ENCODE data around the gene DNAJA3. TPM values are rescaled to one million over a fixed set of nuclear protein-coding genes. Genes with fewer than 3 reads are reported as not detected.

Gene DNAJA3
- total RNA-seq, 1 experiment from 2014 or later: 93.3 TPM

DNA sequence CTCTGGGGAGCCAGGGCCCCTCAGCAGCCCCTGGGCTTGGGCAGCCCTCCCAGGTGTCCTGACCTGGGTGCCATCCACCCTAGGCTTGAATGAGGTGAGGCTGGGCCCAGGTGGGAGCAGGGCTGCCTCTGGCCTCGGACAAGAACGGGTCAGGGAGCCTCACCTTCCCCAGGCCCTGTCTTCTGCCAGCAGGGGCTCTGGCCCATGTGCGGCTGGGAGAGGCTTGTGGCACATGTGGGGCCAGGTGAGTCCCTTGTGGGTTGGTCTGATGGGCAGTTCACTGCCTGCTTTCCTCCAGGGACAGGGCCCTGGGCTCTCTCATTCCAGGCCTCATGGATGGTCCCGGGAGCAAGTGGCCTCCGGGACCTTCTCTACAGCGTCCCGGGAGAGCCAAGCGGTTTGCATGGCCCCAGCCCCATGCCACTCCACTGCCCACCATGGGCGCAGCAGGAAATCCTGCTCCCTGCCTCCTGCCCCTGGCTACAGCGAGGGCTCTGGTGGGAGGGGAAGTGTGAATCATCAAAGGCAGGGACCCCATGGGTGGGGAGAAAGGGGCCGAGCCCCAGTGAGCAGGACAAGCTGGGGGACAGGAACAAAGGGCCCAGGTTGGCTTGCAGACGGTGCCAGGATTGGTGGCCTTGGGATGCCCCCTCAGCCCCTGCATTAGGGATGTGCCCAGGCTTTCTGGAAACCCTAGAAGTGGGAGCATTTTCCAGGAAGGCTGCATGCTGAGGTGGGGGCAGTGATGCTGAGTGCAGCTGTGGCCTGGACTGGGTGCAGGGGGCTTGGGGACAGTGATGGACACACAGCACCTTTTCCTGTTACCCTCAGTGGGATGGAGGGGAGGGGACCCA is 41.9 kb upstream of the DNAJA3 start (continued):
- TF ChIP-seq TCF7L2 (IDR thresholded peaks at IDR 0.05; ENCODE audit: borderline replicate concordance, extremely low read depth, insufficient read depth, insufficient read length) (no peak), ZBTB33 (IDR thresholded peaks at IDR 0.05; ENCODE audit: extremely low read depth, insufficient replicate concordance, low read length) (no peak), ZNF274 (IDR thresholded peaks at IDR 0.05; ENCODE audit: low read depth, low read length) (no peak), POLR2A (IDR thresholded peaks at IDR 0.05; ENCODE audit: borderline replicate concordance, extremely low read depth, insufficient read depth, insufficient read length) (no peak)

DNA sequence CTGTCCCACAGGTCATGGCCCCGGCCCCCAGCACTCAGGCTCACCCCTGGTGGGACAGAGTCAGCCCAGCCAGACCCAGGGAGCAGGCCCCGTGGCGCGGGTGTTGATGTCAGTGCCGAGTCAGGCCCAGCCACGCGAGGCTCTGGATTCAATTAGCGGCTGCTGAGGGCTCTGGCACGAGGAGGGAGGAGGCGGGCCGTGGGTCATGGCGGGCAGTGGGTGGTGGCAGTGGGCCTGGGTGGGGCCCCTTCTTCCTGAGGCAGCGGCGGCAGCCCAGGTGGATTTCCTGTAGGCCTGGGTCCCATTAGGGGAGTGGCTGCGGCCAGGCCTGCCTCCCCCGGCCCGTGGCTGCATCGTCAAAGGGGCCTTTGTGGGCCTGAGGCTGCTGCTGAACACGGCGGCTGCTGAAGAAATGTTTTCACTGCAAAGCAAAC is 41.1 kb upstream of the DNAJA3 start:
- Histone ChIP-seq H2AFZ (ENCODE audit: low read depth, low read length, poor library complexity, severe bottlenecking) (no peak overlapping the region), H3K4me1 (ENCODE audit: control insufficient read depth in 1 of 2, insufficient read depth in 2 of 2, low read length in 2 of 2) (peaks cover 0 to 3% of the 10 kb centered on the region in 2 experiments; a peak in 1 of 4 replicates), H3K36me3 (ENCODE audit: control insufficient read depth in 1 of 2, insufficient read depth in 2 of 2, low read length in 2 of 2) (no peaks in the 10 kb centered on the region), H3K27me3 (ENCODE audit: insufficient read depth, low read length) (no peaks in the 10 kb centered on the region), H3K9me3 (ENCODE audit: control insufficient read depth in 1 of 2, insufficient read depth in 1 of 2, low read depth in 1 of 2, low read length in 2 of 2) (no peaks in the 10 kb centered on the region), H3K4me3 (replicated peaks in 1 of 2; ENCODE audit: low read depth in 1 of 2, low read length in 2 of 2) (no peak overlapping the region), H3K9me2 (ENCODE audit: insufficient read depth) (no peaks in the 10 kb centered on the region), H3K9ac (ENCODE audit: low read length) (no peak overlapping the region), H3K4me2 (ENCODE audit: low read length) (no peak overlapping the region), H4K20me1 (ENCODE audit: insufficient read depth) (no peaks in the 10 kb centered on the region), H3K27ac (ENCODE audit: low read depth, low read length) (no peak overlapping the region), H3K79me2 (ENCODE audit: insufficient read depth, low read length) (no peaks in the 10 kb centered on the region)
- ATAC-seq: no peak
- CTCF ChIA-PET: no interaction called here
- no peak for DNase-seq (ENCODE audit: low read depth, low spot score)
- POLR2A ChIA-PET: no interaction called here
- BruUV-seq (replicated peaks): no TSS peak
- TF ChIP-seq ATF3 (IDR thresholded peaks at IDR 0.05) (no peak), FOSL1 (IDR thresholded peaks at IDR 0.05; ENCODE audit: low read depth) (no peak), EGR1 (IDR thresholded peaks at IDR 0.05; ENCODE audit: low read depth) (no peak), CEBPB (IDR thresholded peaks at IDR 0.05; ENCODE audit: low read depth) (no peak), ZNF274 (IDR thresholded peaks at IDR 0.05; ENCODE audit: low read depth, low read length) (no peak), ZFX (IDR thresholded peaks at IDR 0.05) (no peak), SP1 (IDR thresholded peaks at IDR 0.05; ENCODE audit: low read depth) (no peak), POLR2A (IDR thresholded peaks at IDR 0.05; ENCODE audit: borderline replicate concordance, extremely low read depth, insufficient read depth, insufficient read length) (no peak), CBX3 (IDR thresholded peaks at IDR 0.05; ENCODE audit: low read depth) (no peak), EZH2phosphoT487 (IDR thresholded peaks at IDR 0.05; ENCODE audit: borderline replicate concordance) (no peak)
- RAD21 ChIA-PET (ENCODE audit: low non-redundant PET in 1 of 2, low total read pairs in 2 of 2, uncharacterized antibody in 2 of 2, unreplicated experiment in 2 of 2): no interaction called here
- intact Hi-C loops (cut with micrococcal nuclease): no loop called here
